Measurements from ENCODE around the gene ARL5C.

DNA sequence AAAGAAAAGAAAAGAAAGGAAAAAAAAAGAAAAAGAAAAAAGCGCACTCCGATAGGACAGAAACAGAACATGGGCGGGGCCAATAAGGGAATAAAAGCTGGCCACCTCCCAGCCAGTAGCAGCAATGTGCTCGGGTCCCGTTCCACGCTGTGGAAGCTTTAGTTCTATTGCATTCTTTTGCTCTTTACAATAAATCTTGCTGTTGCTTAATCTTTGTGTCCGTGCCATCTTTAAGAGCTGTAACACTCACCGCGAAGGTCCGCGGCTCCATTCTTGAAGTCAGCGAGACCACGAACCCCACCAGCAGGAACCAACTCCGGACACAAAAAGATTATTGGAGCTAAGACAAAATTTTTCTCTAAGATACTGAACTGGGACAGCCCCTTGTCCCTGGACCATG lies 3.1 kb upstream of the ARL5C start:
- TF ChIP-seq, protein P1, sequence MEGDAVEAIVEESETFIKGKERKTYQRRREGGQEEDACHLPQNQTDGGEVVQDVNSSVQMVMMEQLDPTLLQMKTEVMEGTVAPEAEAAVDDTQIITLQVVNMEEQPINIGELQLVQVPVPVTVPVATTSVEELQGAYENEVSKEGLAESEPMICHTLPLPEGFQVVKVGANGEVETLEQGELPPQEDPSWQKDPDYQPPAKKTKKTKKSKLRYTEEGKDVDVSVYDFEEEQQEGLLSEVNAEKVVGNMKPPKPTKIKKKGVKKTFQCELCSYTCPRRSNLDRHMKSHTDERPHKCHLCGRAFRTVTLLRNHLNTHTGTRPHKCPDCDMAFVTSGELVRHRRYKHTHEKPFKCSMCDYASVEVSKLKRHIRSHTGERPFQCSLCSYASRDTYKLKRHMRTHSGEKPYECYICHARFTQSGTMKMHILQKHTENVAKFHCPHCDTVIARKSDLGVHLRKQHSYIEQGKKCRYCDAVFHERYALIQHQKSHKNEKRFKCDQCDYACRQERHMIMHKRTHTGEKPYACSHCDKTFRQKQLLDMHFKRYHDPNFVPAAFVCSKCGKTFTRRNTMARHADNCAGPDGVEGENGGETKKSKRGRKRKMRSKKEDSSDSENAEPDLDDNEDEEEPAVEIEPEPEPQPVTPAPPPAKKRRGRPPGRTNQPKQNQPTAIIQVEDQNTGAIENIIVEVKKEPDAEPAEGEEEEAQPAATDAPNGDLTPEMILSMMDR (conservative IDR thresholded peaks at IDR 0.05; ENCODE audit: low read length) = no peak
- no peak for TF ChIP-seq EZH2phosphoT487 (IDR thresholded peaks at IDR 0.05; ENCODE audit: borderline replicate concordance, low read depth, low read length)
